HUDEP-2 (cell line): ENCODE data around the gene TLCD4.
A peak's percentile ranks its signal among the peaks of the same experiment; 100 is the strongest.

ENCODE experiments used
- DNase-seq, 76 experiments: peaks; one replicate each; lab custom pipeline; 2025; ENCODE audit not compliant: unreplicated experiment in 76 of 76; lab: John Stamatoyannopoulos, UW

Gene TLCD4

DNA sequence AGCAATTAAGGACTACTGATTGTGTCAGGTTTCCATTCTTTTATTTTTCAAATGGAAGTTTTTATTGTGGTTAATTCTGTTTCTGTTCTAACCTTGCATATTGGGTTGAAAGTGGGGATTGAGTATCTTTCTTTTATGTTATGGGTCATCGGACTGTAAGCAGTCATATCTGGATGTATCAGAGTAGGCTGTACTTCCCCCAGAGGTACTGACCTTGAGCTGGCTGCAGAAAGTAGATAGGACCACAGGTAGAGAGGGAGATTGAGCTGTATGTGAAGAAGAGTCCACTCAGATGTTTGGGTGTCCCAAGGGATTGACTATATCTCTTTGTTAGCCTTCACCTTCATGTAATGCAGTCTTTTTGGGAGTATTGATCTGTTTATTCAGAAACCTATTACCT is 23.9 kb upstream of the TLCD4 start:
- DNase-seq = no peak

GRCh38 chr1:95094923-95095322 is 22.2 kb upstream of the TLCD4 start:
- DNase-seq = peak in 13 of 76 experiments; percentile 10 to 69 (median 37)

GRCh38 chr1:95095833-95096217 is 21.3 kb upstream of the TLCD4 start:
- no peak for DNase-seq

GRCh38 chr1:95096218-95096841 is 20.8 kb upstream of the TLCD4 start:
- no peak for DNase-seq

GRCh38 chr1:95097426-95097825 is 19.7 kb upstream of the TLCD4 start:
- no peak for DNase-seq

DNA sequence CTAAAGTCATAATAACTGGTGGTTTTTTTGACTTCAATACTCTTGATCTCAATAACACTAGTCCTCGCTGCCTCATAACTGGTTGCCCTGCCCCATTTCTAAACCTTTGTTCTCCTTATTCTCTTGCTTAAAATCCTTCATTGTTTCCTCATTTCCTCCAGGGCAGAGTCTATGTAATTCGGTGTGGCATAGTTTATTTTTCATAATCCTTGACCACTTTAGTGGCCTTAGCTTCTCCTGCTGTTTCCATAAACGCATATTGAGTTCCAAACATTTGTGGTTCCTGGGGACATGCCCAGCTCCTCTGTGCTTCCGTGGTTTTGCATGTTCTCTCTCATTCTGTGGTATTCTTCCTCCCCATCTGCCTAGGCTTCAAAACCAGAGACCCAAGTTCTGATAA is 19.0 kb upstream of the TLCD4 start:
- DNase-seq = no peak

GRCh38 chr1:95108792-95109191 is 8.4 kb upstream of the TLCD4 start:
- DNase-seq = no peak

DNA sequence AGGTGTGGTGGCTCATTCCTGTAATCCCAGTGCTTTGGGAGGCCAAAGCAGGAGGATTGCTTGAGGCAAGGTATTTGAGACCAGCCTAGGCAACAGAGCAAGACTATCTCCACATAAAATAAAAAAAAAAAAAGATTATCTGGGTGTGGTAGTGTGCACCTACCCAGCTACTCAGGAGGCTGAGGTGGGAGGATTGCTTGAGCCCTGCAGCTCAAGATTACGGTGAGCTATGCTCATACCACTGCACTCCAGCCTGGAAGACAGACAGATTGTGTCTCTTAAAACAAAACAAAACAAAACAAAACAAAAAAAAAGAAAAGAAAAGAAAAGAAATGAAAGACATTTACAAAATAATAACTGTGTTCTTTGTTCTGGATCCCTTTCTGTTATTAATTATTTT is 6.1 kb upstream of the TLCD4 start:
- DNase-seq = peak in 58 of 76 experiments; percentile 11 to 78 (median 39)

- DNase-seq = no peak
Measured at GRCh38 chr1:95113684-95114083, 3.5 kb upstream of the TLCD4 start.

GRCh38 chr1:95115708-95116137 is 1.4 kb upstream of the TLCD4 start:
- DNase-seq = peak in 60 of 76 experiments; percentile 20 to 93 (median 68)

GRCh38 chr1:95116580-95117206 is 462 bp upstream of the TLCD4 start:
- peak in 73 of 76 experiments; percentile 14 to 85 (median 65) for DNase-seq

GRCh38 chr1:95118067-95118499 is 928 bp downstream of the TLCD4 start:
- DNase-seq = peak in 11 of 76 experiments; percentile 13 to 40 (median 25)

- peak in 19 of 76 experiments; percentile 13 to 58 (median 36) for DNase-seq
Measured at GRCh38 chr1:95118710-95119109, 1.6 kb downstream of the TLCD4 start.

GRCh38 chr1:95119273-95119672 is 2.1 kb downstream of the TLCD4 start:
- no peak for DNase-seq

GRCh38 chr1:95122151-95122697 is 5.1 kb downstream of the TLCD4 start:
- DNase-seq = peak in 16 of 76 experiments; percentile 15 to 59 (median 29)

DNA sequence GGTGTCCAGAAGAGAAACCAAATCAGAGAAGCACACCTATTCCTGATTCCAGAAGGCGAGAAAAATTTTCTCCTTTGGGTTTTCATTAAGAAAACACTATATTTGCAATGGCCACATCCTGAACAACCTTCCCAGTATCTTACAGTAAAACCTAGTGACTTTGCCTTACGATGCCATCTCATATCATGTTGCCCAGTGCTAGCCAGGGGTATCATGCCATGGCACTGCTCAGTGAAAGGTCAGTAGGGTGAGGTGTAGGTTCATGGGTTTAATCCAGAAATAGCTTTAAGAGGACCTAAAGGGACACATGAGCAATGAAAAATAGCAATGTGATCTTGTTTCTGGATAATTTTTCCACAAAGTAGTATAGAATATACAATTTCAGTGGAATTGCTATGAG is 7.2 kb downstream of the TLCD4 start:
- DNase-seq = no peak

- DNase-seq = no peak
Measured at GRCh38 chr1:95126366-95126765, 9.2 kb downstream of the TLCD4 start.

- DNase-seq = no peak
Measured at GRCh38 chr1:95126846-95127245, 9.7 kb downstream of the TLCD4 start.

DNA sequence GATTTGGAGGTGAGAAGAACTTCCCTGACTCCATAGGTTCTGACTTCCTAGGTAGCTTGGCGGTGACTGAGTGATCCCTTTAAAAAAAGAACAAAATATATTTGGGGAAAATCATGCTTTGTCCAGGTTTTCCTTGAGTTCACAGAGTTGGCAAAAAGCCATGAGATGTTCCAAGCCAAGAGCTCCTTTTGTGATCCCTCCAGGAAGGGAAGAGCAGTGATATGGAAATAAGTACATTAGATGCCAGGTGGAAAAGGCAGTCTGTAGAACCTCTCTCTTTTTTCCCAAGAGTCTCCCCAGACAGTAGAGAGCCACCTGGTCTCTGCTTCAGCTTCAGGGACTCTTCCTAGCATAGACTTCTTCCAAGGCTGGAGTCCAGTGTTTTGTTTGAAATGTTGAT is 10.2 kb downstream of the TLCD4 start:
- DNase-seq = no peak

DNA sequence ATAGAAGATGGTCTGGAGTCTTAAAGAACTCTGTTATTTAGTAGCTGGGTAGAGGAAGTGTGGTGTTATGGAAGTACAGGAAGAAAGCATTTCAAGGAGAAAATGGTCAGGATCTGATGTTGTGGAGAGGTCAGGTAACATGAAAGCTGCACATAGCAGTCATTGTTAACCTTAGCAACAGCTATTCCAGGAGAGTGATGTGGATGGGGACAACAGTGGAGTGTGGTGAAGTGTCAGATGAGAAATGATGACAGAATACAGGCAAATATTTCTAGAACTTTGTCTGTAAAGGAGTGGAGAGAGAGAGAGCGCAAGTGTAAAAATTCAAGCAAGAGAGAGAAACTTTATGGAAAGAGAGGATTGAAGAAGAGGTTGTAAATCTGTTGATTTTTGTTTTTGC is 15.6 kb downstream of the TLCD4 start:
- DNase-seq = no peak

- DNase-seq = no peak
Measured at GRCh38 chr1:95133687-95134086, 16.5 kb downstream of the TLCD4 start.

DNA sequence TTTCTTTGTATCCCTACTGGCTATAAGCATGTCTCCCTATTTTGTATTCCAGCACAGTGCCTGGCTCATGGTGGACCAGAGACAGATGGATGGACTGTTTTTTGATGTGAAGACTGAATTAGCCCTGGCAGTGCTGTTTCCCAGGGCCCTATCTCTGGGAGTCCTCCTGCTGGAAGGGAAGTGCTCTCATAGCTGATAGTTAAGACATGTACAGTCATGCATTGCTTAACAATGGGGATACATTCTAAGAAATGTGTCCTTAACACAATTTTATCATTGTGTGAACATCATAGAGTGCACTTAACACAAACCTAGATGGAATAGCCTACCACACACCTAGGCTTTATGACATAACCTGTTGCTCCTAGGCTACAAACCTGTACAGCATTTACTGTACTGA is 21.1 kb downstream of the TLCD4 start:
- no peak for DNase-seq
